Testis (tissue), 2 donors: ENCODE results near the gene CHKB.

Experiments used
- CTCF ChIP-seq, 3 experiments: fragments of 450-650 bp in 2 of 3; fragments of 200-600 bp in 1 of 3; sonication (generic) in 1 of 3; IDR thresholded peaks; one replicate each; pipeline ENCODE4 v1.5.1; 2016 to 2019; ENCODE audit warnings: antibody characterized with exemption in 3 of 3, mild to moderate bottlenecking in 2 of 3, moderate library complexity in 1 of 3
- POLR2A ChIP-seq: fragments of 450-650 bp; IDR thresholded peaks from one replicate; pipeline ENCODE4 v1.6.1; 2017; ENCODE audit warnings: antibody characterized with exemption, mild to moderate bottlenecking, moderate library complexity

GRCh38 chr22:50605613-50606074 is 23.0 kb upstream of the CHKB start:
- no peak for TF ChIP-seq CTCF (IDR thresholded peaks at IDR 0.05)
- TF ChIP-seq POLR2A, result no peak
